ENCODE results near the gene CBLN1.
"Not testable (repeated sequence)": the region's sequence is repeated elsewhere in the genome, so short reads cannot be mapped to it uniquely, and the experiment has no call there.

Gene CBLN1

DNA sequence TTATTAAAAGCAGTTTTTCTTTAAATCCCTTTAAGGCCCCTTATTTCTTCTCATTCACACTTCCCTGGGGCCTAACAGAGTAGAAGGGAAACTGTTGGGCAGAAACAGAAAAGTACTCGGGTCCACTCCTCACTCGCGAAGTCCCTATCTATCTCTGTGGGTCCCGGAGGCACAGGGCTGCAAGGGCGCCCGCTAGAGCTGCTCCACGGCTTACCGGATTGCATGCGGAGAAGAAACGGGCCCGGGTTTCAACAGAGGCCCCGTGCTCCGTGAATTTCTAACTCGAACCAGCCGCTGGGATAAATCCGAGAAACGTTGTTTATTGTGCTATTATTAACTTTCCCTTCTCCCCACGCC, 4.3 kb downstream of the CBLN1 start:
- DNase-seq, result no peak

DNA sequence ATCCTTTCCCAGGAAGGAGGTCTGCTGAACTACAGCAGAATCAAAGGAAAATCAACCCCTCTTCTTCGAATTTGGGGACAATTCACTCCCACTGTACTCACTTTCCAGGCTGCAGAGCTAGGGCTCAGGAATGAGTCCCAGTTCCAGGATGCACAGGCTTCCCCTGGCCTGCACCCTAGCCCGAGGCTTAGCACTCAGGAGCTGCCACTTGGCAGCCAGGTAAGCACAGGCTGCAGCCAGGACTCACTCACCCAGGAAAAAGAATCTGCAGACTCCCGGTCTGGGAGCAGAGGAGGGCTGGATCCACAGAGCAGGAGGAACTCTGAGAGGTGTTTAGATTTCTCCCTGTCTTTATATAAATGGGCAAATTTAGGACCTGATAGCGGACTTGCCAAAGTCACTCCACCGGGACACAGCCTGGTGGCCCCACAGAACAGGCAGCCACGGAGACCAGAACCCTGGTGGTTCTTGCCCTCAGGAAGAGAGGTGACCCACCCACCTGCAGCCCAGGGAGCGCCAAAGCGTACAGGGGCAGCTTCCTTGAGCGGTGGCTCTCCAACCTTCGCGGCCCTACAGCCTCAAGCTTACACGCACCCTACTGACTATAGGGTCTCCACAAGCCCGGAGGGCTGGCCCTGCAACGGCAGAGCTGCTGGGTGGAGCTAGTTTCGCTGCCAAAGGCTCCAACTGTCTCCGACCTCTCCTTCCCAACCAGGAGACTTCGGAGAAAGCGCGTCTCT, 4.8 kb downstream of the CBLN1 start:
- no peak for DNase-seq

DNA sequence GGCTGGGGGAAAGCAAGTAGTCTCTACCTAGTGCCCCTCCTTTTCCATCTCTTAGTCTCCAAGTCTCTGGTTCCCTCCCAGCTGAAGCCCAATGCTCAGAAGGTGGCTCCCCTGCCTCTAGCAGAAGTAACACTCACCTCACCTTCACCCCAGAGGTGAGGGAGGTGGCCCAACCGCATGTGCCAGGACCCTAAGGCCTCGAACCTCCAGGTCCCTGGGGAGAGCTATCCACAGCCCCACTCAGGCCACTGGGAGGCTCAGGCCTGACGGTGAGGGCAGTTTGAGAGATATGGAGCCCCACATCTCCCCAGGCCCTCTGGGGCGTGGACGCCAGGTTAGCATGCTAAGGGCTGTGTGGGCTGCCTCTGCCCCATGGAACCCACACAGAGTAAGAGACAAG, 5.8 kb downstream of the CBLN1 start:
- DNase-seq, result no peak

DNA sequence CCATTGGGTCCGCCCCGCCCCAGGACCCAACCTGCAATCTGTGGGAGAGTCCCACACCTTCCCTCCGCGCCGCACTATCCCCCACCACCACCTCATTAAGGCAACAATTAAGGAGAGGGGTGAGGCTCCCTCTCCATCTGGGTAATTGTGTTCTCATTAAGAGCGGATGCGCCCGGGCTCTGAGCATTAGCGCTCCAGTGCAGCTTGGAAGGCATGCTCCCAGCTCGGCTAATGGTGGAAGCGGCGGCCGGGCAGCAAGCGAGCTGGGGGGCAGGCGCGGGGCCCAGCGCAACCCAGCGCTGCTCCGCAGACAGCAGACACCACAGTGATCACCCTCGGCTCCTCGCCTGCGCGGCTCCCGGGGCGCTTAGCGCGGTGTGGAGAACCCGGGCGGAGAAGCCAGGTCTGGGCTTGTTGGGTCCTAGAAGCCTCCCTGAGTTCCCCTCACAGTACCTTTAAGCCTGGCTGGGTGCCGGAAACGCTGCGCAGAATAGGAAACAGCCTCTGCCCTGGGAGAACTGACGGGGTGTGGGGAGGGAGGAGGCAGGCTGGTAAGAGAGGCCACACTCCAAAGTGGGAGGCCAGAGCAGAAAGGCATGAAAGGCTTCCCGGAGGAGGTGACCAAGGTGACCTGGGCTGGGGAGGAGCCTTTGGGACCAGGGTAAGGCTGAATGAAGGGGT, 6.4 kb downstream of the CBLN1 start:
- no peak for DNase-seq

DNA sequence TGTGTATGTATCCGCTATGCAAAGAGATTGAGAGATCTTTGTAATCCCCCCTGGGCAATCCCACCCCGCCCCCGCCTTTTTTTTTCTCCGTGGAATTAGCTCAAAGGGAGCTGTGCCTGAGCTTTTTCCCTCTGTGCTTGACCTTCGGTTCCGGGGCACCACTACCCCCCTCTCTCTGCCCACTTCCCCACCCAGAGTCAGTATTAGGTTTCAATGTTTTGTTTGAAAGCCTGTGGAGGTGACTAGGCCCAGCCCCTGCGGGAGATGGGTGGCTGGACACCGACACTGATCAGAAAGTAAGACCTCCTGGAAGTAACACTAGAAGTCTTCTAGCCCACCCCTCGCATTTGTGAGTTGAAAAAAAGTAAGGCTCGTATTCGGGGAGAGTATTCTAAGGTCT, 7.0 kb downstream of the CBLN1 start:
- DNase-seq, result no peak

DNA sequence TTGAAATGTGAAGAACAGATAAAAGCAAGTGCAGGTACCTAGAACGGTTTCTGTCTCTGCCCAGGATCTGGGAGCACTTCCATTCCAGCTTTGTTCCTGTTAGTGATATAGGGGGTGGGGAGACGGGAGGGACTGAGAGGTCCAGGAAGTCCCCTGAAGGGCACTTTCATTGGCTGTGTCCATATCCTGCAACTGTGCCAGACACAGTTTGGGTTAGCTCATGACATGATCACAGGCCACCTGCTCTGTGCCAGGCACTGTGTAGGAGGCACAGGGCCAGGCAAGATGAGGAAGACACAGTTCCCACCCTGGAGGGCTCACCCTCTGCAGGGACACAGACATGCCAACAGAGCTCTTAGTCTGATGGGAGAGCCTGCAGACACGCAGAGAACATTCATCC, 7.9 kb downstream of the CBLN1 start:
- DNase-seq, result no peak

DNA sequence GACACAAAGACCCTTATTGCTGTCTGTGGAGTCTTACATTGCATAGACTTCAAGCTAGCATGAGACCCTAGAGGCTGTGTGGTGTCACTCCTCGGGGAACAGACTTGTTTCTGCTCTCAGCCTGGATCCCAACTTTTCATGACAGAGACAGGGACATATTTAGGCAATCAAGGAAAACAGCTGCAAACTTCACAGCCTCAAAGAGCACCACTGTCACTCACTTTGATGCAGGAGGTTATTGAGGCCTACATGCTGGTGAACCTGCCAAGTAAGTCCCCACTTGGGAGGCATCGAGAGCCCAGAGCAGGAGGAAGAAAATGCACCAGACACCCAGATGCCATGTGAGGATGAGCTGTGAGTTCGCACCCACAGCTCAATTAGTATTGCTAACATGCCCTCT, 10.3 kb downstream of the CBLN1 start:
- DNase-seq, result no peak

DNA sequence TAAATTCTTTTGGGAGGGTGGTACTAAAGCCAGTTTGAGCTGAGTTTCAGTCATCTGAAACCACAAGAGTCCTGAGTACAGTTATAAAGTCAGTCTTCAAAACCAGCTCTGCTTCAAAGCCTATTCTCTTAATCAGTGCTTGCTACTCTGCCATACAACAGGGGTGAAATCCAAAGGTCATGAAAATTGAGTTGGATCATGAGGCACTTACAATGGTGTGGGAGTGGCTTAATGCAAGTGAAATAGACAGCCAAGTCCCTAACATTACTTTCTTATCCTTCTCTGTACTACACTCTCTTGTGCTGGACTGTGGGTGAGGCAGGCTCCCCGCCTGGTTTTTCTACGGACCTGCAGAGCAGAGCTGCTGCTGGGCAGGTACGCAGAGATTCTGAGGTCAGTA, 12.4 kb downstream of the CBLN1 start:
- no peak for DNase-seq

DNA sequence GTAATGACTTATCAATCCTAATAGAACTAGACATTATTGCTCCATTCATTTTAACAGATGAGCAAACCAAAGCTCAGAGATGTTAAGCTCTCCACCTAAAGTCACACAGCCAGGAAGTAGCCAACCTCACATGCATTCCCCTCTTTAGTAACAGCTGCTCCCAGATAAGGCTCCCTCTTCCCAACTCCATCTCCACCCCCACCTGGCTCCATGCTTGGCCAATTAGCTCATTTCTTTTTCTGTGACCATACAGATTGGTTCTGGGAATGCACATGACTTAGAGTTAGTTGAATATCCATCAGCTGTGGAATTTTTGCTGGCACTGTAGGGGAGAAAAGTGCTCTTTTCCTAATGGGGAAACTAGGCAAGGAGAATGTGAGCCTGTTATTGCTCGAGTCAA, 13.0 kb downstream of the CBLN1 start:
- DNase-seq, result no peak

DNA sequence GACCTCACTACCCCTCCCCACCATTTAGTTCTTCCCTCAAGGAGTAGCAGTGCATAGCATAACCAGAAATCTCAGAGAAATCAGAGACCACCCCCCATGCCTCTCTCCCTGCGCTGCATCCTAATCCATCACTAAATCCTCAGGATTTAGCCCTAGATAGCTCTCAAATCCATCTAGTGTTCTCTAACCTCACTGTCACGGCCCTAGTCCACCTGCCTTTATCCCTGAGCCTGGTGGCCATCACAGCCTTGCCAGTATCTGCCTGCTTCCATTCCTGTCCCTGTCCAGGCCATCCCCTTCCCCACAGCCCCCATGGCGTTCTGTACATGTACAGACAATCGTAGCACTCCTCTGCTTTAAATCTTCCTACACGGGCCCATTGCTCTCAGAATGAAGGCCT, 19.1 kb downstream of the CBLN1 start:
- no peak for DNase-seq

DNA sequence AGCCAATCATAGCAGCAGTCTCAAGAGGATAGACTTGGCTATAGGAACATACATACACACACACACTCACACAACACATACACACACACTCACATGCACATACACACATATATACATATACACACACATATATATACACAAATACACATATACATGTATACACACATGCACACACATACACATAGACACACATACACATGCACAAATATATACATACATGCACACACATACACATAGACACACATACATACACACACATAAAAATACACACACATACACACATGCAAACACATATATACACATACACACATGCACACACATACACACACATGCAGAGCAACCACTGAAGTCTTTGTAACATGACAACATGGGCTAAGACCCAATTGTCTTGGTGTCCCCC, 19.7 kb downstream of the CBLN1 start:
- no peak for DNase-seq

DNA sequence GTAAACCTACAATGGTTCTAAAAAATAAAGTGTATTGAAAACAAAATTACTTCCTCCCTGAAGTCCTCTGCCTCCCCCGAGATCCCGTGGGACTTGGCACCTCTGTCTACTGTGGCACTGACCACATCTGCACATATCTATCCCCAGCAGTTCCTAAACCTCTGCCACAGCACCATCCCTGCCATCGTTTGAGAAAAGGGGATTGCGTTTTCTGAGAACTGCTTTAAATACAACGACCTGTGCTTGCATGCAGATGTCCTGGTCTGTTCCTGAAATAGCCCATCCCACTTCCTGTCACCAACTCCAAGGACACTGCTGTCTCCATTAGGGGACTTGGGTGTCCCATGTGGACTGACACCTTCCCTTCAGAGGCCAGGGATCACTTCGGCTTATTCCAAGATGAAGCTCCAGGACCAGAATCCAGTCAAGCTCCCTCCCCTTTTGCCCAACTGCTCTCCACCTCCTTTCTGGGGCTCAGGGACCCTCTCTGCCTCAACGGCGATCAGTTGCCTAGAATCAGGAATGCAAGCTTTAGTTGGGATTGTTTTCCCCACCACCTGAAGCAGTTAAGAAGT, 20.6 kb downstream of the CBLN1 start:
- DNase-seq, result no peak

DNA sequence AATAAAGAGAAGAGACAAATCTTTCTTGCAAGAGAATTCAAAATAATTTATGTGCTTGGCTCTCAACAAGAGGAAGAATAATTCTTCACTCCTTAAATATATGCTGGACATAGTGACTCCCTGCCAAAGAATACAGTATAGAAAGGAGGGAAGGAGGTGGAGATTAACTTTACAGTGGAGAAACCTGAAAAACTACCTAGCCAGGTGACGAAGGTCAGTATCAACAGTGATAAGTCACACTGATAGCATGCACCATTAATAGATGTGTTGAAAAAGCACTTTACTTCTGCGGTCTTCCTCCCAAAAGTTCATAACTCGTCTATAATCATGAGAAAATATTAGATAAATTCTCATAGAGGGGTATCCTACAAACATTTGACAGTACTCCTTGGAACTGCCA, 21.4 kb downstream of the CBLN1 start:
- no peak for DNase-seq

DNA sequence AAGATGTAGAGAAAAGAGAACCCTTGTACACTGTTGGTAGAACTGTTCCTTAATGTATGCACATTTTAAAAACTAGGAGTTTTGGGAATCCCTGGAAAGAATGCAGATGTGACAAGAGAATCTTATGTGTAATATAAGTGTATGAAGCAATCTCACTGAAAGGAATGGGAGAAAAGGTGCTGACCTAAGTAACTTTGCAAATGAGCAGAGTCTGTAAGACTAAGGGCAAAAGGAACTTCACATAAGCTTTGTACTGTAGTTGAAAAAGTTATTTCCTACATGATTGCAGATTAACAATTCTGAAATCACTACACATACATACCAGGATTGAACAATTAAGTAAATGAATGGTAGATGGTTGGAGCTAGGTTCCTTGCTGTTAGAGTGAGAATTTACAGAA, 22.3 kb downstream of the CBLN1 start:
- no peak for DNase-seq

DNA sequence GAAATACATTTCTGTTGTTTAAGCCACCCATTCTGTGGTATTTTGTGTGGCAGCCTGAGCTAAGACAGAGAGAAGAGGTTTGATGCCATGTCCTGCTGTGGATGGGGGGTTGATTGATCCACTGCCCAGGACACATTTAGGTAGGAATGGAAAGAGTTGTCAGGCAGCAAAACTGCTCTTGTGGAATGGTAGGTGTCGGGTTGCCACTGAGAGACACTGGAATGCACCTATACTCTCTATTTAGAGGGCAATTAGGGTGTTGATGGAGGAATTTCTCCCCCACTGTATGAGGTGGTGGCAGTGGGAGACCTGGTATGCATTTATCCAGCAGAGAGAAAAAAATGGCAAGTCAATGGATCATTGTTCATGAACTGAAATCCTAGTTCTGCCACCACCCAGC, 30.9 kb downstream of the CBLN1 start:
- DNase-seq, result no peak

DNA sequence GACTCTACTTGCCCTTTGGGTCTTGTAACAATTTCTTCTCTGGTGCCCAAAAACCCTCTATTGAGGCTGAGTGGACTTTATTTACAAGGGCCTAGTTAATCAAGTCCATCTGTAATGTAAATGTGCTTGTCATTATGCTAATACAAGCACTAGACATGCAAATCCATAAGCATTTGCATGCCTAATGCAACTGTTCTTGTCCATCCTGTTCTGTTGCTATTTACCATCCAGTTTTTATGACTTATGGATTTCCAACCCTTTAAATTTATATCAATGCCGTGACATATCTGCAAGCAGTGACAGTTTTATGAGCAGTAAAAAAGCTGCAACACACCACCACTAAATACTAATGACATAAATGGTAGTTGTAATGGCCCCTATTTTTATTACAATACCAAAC, 33.4 kb downstream of the CBLN1 start:
- no peak for DNase-seq

DNA sequence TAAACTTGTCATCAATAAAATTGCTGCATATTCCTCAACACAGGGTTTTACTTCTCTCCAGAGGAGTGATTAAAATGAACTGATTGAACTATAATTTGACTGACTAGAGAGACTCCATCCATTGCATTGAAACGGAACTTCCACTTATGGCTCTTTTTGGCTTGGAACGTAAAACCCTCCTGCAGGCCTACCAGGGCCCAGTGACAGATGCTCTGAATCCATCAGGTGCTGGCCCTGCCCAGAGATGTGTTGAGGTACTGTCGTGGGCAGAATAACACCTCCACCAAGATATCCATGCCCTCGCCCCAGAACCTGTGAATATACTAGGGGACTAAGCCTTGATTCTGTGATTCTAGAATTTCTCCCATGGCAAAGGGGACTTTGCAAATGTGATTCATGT, 45.4 kb downstream of the CBLN1 start:
- no peak for DNase-seq

DNA sequence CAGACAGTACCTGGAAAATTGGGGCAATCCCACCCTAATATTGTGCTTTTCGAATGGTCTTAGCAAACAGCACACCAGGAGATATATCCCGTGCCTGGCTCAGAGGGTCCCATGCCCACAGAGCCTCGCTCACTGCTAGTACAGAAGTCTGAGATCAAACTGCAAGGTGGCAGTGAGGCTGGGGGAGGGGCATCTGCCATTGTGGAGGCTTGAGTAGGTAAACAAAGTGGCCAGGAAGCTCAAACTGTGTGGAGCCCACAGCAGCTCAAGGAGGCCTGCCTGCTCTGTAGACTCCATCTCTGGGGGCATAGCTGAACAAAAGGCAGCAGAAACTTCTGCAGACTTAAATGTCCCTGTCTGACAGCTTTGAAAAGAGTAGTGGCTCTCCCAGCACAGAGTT, 53.3 kb downstream of the CBLN1 start:
- not testable (repeated sequence) for DNase-seq

Measured in 8988T (cell line).